ENCODE measurements around the gene BET1L. TPM values are rescaled to one million over a fixed set of nuclear protein-coding genes. Genes with fewer than 3 reads are reported as not detected.

Gene BET1L
- polyA plus RNA-seq, 1 experiment: 75.0 TPM

GRCh38 chr11:214083-214482 lies 6.9 kb upstream of the BET1L start:
- Histone ChIP-seq H3K27me3 (ENCODE audit: control insufficient read depth, insufficient read depth, low read length) (no peaks in the 10 kb centered on the region), H3K27ac (ENCODE audit: low read depth, low read length) (no peak overlapping the region), H3K9me3 (ENCODE audit: control insufficient read depth, insufficient read depth, low read length) (no peaks in the 10 kb centered on the region), H3K4me3 (ENCODE audit: low read depth, low read length) (no peak overlapping the region)
- TF ChIP-seq, protein P1, sequence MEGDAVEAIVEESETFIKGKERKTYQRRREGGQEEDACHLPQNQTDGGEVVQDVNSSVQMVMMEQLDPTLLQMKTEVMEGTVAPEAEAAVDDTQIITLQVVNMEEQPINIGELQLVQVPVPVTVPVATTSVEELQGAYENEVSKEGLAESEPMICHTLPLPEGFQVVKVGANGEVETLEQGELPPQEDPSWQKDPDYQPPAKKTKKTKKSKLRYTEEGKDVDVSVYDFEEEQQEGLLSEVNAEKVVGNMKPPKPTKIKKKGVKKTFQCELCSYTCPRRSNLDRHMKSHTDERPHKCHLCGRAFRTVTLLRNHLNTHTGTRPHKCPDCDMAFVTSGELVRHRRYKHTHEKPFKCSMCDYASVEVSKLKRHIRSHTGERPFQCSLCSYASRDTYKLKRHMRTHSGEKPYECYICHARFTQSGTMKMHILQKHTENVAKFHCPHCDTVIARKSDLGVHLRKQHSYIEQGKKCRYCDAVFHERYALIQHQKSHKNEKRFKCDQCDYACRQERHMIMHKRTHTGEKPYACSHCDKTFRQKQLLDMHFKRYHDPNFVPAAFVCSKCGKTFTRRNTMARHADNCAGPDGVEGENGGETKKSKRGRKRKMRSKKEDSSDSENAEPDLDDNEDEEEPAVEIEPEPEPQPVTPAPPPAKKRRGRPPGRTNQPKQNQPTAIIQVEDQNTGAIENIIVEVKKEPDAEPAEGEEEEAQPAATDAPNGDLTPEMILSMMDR (IDR thresholded peaks at IDR 0.05; ENCODE audit: low read depth, low read length): no peak
- no peak for DNase-seq (ENCODE audit: low read depth, low spot score)
- CTCF ChIA-PET: no interaction called here
- POLR2A ChIA-PET: no interaction called here

DNA sequence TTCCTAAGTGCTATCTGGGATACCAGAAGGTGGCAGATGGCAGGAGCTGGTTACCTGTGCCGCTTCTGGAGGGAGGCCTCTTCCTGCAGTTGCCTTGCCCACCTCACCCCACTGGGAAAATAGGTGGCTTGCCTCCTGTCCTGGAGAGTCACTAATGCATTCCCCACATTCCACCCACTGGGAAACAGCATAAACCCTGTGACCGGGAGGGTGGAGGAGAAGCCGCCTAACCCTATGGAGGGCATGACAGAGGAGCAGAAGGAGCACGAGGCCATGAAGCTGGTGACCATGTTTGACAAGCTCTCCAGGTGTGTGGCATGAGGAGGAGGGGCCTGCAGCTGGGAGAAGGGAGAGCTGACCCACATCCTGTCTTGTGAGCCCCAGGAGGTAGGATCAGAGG lies 5.9 kb upstream of the BET1L start:
- no peak overlapping the region for H3K4me3 ChIP-seq (ENCODE audit: low read depth, low read length)
- no peaks in the 10 kb centered on the region for H3K9me3 ChIP-seq (ENCODE audit: control insufficient read depth, insufficient read depth, low read length)
- CTCF ChIA-PET: no interaction called here
- POLR2A ChIA-PET: no interaction called here
- H3K27me3 ChIP-seq (ENCODE audit: control insufficient read depth, insufficient read depth, low read length): no peaks in the 10 kb centered on the region
- no peak overlapping the region for H3K27ac ChIP-seq (ENCODE audit: low read depth, low read length)
- TF ChIP-seq, protein P1 (IDR thresholded peaks at IDR 0.05; ENCODE audit: low read depth, low read length): no peak
- no peak for DNase-seq (ENCODE audit: low read depth, low spot score)

DNA sequence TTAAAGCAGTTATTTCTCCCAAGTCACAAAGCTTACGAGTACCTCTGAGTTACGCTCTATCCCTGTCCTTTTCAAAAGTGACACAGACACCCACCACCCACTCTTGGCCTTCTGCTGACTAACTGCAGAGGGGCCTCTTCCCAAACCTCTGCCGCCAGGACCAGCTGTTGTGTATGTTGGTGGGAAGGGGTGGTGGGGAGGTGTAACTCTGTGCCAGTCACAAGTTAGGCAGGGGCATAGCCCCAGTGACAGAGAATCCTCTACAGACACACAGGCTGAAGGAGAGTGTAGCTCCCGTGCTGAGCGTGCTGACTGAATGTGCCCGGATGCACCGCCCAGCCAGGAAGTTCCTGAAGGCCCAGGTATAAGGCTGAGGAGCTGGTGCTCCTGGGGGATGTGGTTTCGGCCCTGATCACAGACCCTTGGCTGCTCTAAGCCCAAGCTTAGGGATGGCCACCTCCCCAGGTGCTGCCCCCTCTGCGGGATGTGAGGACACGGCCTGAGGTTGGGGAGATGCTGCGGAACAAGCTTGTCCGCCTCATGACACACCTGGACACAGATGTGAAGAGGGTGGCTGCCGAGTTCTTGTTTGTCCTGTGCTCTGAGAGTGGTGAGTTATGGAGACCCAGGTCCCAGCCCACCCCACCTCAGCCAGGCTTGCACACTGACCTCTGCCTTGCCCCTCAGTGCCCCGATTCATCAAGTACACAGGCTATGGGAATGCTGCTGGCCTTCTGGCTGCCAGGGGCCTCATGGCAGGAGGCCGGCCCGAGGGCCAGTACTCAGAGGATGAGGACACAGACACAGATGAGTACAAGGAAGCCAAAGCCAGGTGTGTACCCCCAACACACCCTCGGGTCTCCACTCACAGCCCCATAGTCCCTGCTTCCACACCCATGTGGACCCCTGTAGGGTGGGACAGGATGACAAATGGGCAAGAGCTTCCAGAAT lies 5.2 kb upstream of the BET1L start:
- POLR2A ChIA-PET: no interaction called here
- CTCF ChIA-PET: no interaction called here
- Histone ChIP-seq H3K27ac (ENCODE audit: low read depth, low read length) (no peak overlapping the region), H3K27me3 (ENCODE audit: control insufficient read depth, insufficient read depth, low read length) (no peaks in the 10 kb centered on the region), H3K4me3 (ENCODE audit: low read depth, low read length) (no peak overlapping the region), H3K9me3 (ENCODE audit: control insufficient read depth, insufficient read depth, low read length) (no peaks in the 10 kb centered on the region)
- TF ChIP-seq, protein P1 (IDR thresholded peaks at IDR 0.05; ENCODE audit: low read depth, low read length): no peak
- no peak for DNase-seq (ENCODE audit: low read depth, low spot score)

DNA sequence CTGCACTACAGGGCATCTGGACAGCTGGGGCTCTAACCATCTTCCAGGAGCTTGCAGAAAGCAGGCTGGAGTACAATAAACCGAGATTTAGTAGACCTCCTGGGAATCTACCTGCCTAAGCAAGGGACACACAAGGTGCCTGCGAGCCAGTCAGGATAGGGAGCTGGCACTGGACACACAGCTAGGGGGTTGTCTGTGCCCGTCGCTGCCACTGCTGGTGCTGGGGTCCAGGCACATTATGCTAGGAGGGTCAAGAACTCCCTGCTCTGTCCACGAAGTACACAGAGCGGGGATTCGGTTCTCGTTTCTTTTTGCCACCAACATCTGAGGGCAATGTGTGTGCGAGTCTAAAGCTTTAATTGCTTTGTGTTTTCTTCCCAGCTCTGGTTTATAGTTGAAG lies 4.5 kb upstream of the BET1L start:
- Histone ChIP-seq H3K4me3 (ENCODE audit: low read depth, low read length) (no peak overlapping the region), H3K27me3 (ENCODE audit: control insufficient read depth, insufficient read depth, low read length) (no peaks in the 10 kb centered on the region), H3K9me3 (ENCODE audit: control insufficient read depth, insufficient read depth, low read length) (no peaks in the 10 kb centered on the region), H3K27ac (ENCODE audit: low read depth, low read length) (no peak overlapping the region)
- POLR2A ChIA-PET: no interaction called here
- CTCF ChIA-PET: no interaction called here
- DNase-seq (ENCODE audit: low read depth, low spot score): no peak
- TF ChIP-seq, protein P1 (IDR thresholded peaks at IDR 0.05; ENCODE audit: low read depth, low read length): no peak

- POLR2A ChIA-PET: no interaction called here
- DNase-seq (ENCODE audit: low read depth, low spot score): no peak
These were observed 4.1 kb upstream of the BET1L start for GRCh38 chr11:211295-211694.

More at GRCh38 chr11:211295-211694, 4.1 kb upstream of the BET1L start:
- CTCF ChIA-PET: no interaction called here
- TF ChIP-seq, protein P1 (IDR thresholded peaks at IDR 0.05; ENCODE audit: low read depth, low read length): no peak
- no peak overlapping the region; the same call in 1 of the 2 replicates for H3K4me3 ChIP-seq (ENCODE audit: low read depth, low read length)
- no peaks in the 10 kb centered on the region; the same call in 1 of the 2 replicates for H3K9me3 ChIP-seq (ENCODE audit: control insufficient read depth, insufficient read depth, low read length)
- no peaks in the 10 kb centered on the region for H3K27me3 ChIP-seq (ENCODE audit: control insufficient read depth, insufficient read depth, low read length)
- H3K27ac ChIP-seq (ENCODE audit: low read depth, low read length): no peak overlapping the region
